Measurements from ENCODE around the gene PHC1. TPM values are rescaled to one million over a fixed set of nuclear protein-coding genes. Genes with fewer than 3 reads are reported as not detected.
"Not testable (repeated sequence)": the region's sequence is repeated elsewhere in the genome, so short reads cannot be mapped to it uniquely, and the experiment has no call there.

Gene PHC1
- polyA plus RNA-seq, 1 of the 3 experiments (the other 2 are of a cell fraction), result 27.0 TPM

- no peaks in the 10 kb centered on the region for H3F3A ChIP-seq (replicated peaks; ENCODE audit: insufficient read depth)
- no peaks in the 10 kb centered on the region; the same call in 1 of the 2 replicates for H3K27me3 ChIP-seq (ENCODE audit: insufficient read depth)
- ChIA-PET POLR2A (no interaction called here), CTCF (interaction anchor here (1.3 kb wide), 1 partner anchor 9 kb away, joined by 7 read pairs; no protein-coding TSS in a partner anchor)
- H3K9me3 ChIP-seq, result no peaks in the 10 kb centered on the region
- no peak overlapping the region for H3K4me2 ChIP-seq
- H3K9me2 ChIP-seq, result no peaks in the 10 kb centered on the region
- no peak overlapping the region for H3K4me3 ChIP-seq (ENCODE audit: low read depth in 2 of 2, low read length in 1 of 2)
- no peaks in the 10 kb centered on the region for H4K20me1 ChIP-seq (ENCODE audit: insufficient read depth)
- peaks cover 0 to 5% of the 10 kb centered on the region in 2 experiments for H3K36me3 ChIP-seq (replicated peaks in 1 of 2; ENCODE audit: control insufficient read depth in 1 of 2, insufficient read depth in 2 of 2, low read length in 1 of 2)
- H3K27ac ChIP-seq (ENCODE audit: low read depth in 2 of 2, low read length in 1 of 2), result no peak overlapping the region
- no peak overlapping the region for H3K9ac ChIP-seq
- no peaks in the 10 kb centered on the region for H3K79me2 ChIP-seq (ENCODE audit: insufficient read depth)
- no peak overlapping the region for H2AFZ ChIP-seq (ENCODE audit: low read depth)
- TF ChIP-seq YY1 (IDR thresholded peaks at IDR 0.05; ENCODE audit: low read depth) (no peak), SIN3A (IDR thresholded peaks at IDR 0.05; ENCODE audit: borderline replicate concordance, low read depth, low read length) (no peak)
- no peaks in the 10 kb centered on the region for H3K4me1 ChIP-seq (ENCODE audit: control insufficient read depth in 1 of 2, insufficient read depth in 2 of 2, low read depth in 1 of 2, low read length in 1 of 2)
- WGBS (ENCODE audit: low lambda C conversion rate), result 55% methylated on average over 6 of the region's 6 CpGs
- DNase-seq, result no peak
These were observed 14.5 kb upstream of the PHC1 start for GRCh38 chr12:8899830-8900229.

- POLR2A ChIA-PET, result not testable (repeated sequence)
These were observed 11.6 kb upstream of the PHC1 start for GRCh38 chr12:8902703-8903102.

GRCh38 chr12:8903646-8904045 is 10.7 kb upstream of the PHC1 start:
- Histone ChIP-seq H3F3A (replicated peaks; ENCODE audit: insufficient read depth) (no peaks in the 10 kb centered on the region), H3K4me2 (no peak overlapping the region), H3K27ac (ENCODE audit: low read depth in 2 of 2, low read length in 1 of 2) (no peak overlapping the region), H3K4me1 (ENCODE audit: control insufficient read depth in 1 of 2, insufficient read depth in 2 of 2, low read depth in 1 of 2, low read length in 1 of 2) (no peaks in the 10 kb centered on the region), H2AFZ (ENCODE audit: low read depth) (no peak overlapping the region), H3K9ac (no peak overlapping the region), H3K4me3 (ENCODE audit: low read depth in 2 of 2, low read length in 1 of 2) (no peak overlapping the region), H3K36me3 (replicated peaks in 1 of 2; ENCODE audit: control insufficient read depth in 1 of 2, insufficient read depth in 2 of 2, low read length in 1 of 2) (no peaks in the 10 kb centered on the region), H3K9me2 (no peaks in the 10 kb centered on the region), H4K20me1 (ENCODE audit: insufficient read depth) (no peaks in the 10 kb centered on the region), H3K79me2 (ENCODE audit: insufficient read depth) (no peaks in the 10 kb centered on the region), H3K9me3 (no peaks in the 10 kb centered on the region), H3K27me3 (ENCODE audit: insufficient read depth) (no peaks in the 10 kb centered on the region; the same call in 1 of the 2 replicates)
- ChIA-PET CTCF (interaction anchor here (1.2 to 1.5 kb wide), 2 partner anchors 12 to 13 kb away, joined by 3 to 8 read pairs; no protein-coding TSS in a partner anchor), POLR2A (no interaction called here)
- no peak for DNase-seq
- 46% methylated on average over 3 of the region's 3 CpGs for WGBS (ENCODE audit: low lambda C conversion rate)
- TF ChIP-seq NFIC (IDR thresholded peaks at IDR 0.05; ENCODE audit: borderline replicate concordance) (no peak), MXI1 (IDR thresholded peaks at IDR 0.05; ENCODE audit: low read depth, low read length) (no peak), REST (IDR thresholded peaks at IDR 0.05; ENCODE audit: low read depth, low read length) (no peak), RCOR1 (IDR thresholded peaks at IDR 0.05; ENCODE audit: low read length) (no peak), CTCF (IDR thresholded peaks at IDR 0.05) (no peak), RFX5 (IDR thresholded peaks at IDR 0.05; ENCODE audit: low read length) (no peak), NRF1 (IDR thresholded peaks at IDR 0.05; ENCODE audit: low read depth, low read length) (no peak), TEAD4 (IDR thresholded peaks at IDR 0.05; ENCODE audit: borderline replicate concordance, insufficient read depth) (no peak), MAX (IDR thresholded peaks at IDR 0.05; ENCODE audit: low read depth) (no peak), JUND (IDR thresholded peaks at IDR 0.05) (no peak), GABPA (IDR thresholded peaks at IDR 0.05; ENCODE audit: low read depth) (no peak), IRF3 (IDR thresholded peaks at IDR 0.05; ENCODE audit: low read depth, low read length) (no peak)

More at GRCh38 chr12:8902703-8903102, 11.6 kb upstream of the PHC1 start:
- H3K4me1 ChIP-seq (ENCODE audit: control insufficient read depth in 1 of 2, insufficient read depth in 2 of 2, low read depth in 1 of 2, low read length in 1 of 2); H2AFZ ChIP-seq (ENCODE audit: low read depth); H3K9me2 ChIP-seq; H3K79me2 ChIP-seq (ENCODE audit: insufficient read depth); H3K27ac ChIP-seq (ENCODE audit: low read depth in 2 of 2, low read length in 1 of 2); H3K36me3 ChIP-seq (replicated peaks in 1 of 2; ENCODE audit: control insufficient read depth in 1 of 2, insufficient read depth in 2 of 2, low read length in 1 of 2); DNase-seq; H3K9ac ChIP-seq; H3K4me2 ChIP-seq; H3K4me3 ChIP-seq (ENCODE audit: low read depth in 2 of 2, low read length in 1 of 2); H3K9me3 ChIP-seq; H4K20me1 ChIP-seq (ENCODE audit: insufficient read depth); H3K27me3 ChIP-seq (ENCODE audit: insufficient read depth); H3F3A ChIP-seq (replicated peaks; ENCODE audit: insufficient read depth): not testable (repeated sequence)
- CTCF ChIA-PET, result interaction anchor here (2.4 kb wide), 1 partner anchor 12 kb away, joined by 9 read pairs; no protein-coding TSS in a partner anchor
- 38% methylated on average over 5 of the region's 5 CpGs for WGBS (ENCODE audit: low lambda C conversion rate)
